OCI-LY7 (cell line): ENCODE data around the gene DCAF11. TPM values are rescaled to one million over a fixed set of nuclear protein-coding genes. Genes with fewer than 3 reads are reported as not detected.

Experiments
- BruUV-seq: library from RNA; stranded (reverse); fragments of 400-500 nt; replicated peaks from 2 replicates; lab custom pipeline; 2021; lab: Mats Ljungman, UMichigan
- CTCF ChIA-PET: fragments of 300-600 bp; sonication (Branson Sonifier 250); formaldehyde crosslinking; loops from one replicate; lab custom pipeline; 2022; ENCODE audit warnings: antibody characterized with exemption; ENCODE audit not compliant: unreplicated experiment; lab: Charles Lee
- POLR2A ChIA-PET: fragments of 300-600 bp; sonication (Branson Sonifier 250); formaldehyde crosslinking; loops from one replicate; lab custom pipeline; 2022; ENCODE audit warnings: antibody characterized with exemption; lab: Charles Lee
- DNase-seq: peaks from one replicate; pipeline ENCODE4 v3.0.0-alpha.2; 2015; ENCODE audit warnings: low spot score
- H2AFZ ChIP-seq: fragments of 200-600 bp; sonication (generic), shearing (Covaris generic); 2 replicates; pipeline ENCODE4 v1.6.1; 2014; ENCODE audit warnings: mild to moderate bottlenecking, antibody characterized with exemption, low read length, moderate library complexity
- H3K27ac ChIP-seq: fragments of 200-600 bp; sonication (generic); 2 replicates; pipeline ENCODE4 v1.5.1; 2014; ENCODE audit warnings: mixed run types, low read depth, mild to moderate bottlenecking, moderate library complexity, low read length, inconsistent platforms; ENCODE audit not compliant: poor library complexity, severe bottlenecking
- H3K36me3 ChIP-seq: fragments of 200-600 bp; sonication (generic); 2 replicates; pipeline ENCODE4 v1.6.1; 2014; ENCODE audit warnings: mild to moderate bottlenecking, antibody characterized with exemption, low read length, moderate library complexity, mixed read lengths; ENCODE audit not compliant: insufficient read depth
- H3K4me1 ChIP-seq: fragments of 200-600 bp; sonication (generic); 2 replicates; pipeline ENCODE4 v1.5.1; 2014; ENCODE audit warnings: mild to moderate bottlenecking, low read length; ENCODE audit not compliant: insufficient read depth, poor library complexity, severe bottlenecking
- H3K4me2 ChIP-seq: fragments of 200-600 bp; sonication (generic); 2 replicates; pipeline ENCODE4 v1.6.1; 2014; ENCODE audit warnings: mild to moderate bottlenecking, low read length
- H3K4me3 ChIP-seq: fragments of 200-600 bp; sonication (generic); 2 replicates; pipeline ENCODE4 v1.5.1; 2014; ENCODE audit warnings: mild to moderate bottlenecking, low read depth, low read length; ENCODE audit not compliant: poor library complexity, severe bottlenecking
- H3K79me2 ChIP-seq: fragments of 200-600 bp; sonication (generic); 2 replicates; pipeline ENCODE4 v1.6.1; 2016; ENCODE audit warnings: low read depth, mild to moderate bottlenecking, low read length, moderate library complexity, mixed read lengths; ENCODE audit not compliant: insufficient read depth
- H3K9me2 ChIP-seq: fragments of 200-600 bp; sonication (generic); 2 replicates; pipeline ENCODE4 v1.6.1; 2016; ENCODE audit warnings: mild to moderate bottlenecking, low read length, mixed read lengths; ENCODE audit not compliant: insufficient read depth
- H3K9me3 ChIP-seq: fragments of 200-600 bp; sonication (generic); 2 replicates; pipeline ENCODE4 v1.6.1; 2014; ENCODE audit warnings: mild to moderate bottlenecking, mixed run types, low read length, mixed read lengths
- H4K20me1 ChIP-seq: fragments of 200-600 bp; sonication (generic); 2 replicates; pipeline ENCODE4 v1.6.1; 2014; ENCODE audit warnings: mild to moderate bottlenecking, antibody characterized with exemption, low read length, moderate library complexity, mixed read lengths; ENCODE audit not compliant: insufficient read depth
- CTCF ChIP-seq: fragments of 200-600 bp; sonication (generic); conservative IDR thresholded peaks from 2 replicates; pipeline ENCODE4 v1.5.1; 2014; ENCODE audit warnings: mild to moderate bottlenecking, antibody characterized with exemption, low read length, moderate library complexity, mixed read lengths
- EZH2phosphoT487 ChIP-seq: fragments of 200-600 bp; sonication (generic); IDR thresholded peaks from 2 replicates; pipeline ENCODE4 v1.6.1; 2018; ENCODE audit warnings: low read depth, borderline replicate concordance, mild to moderate bottlenecking, mixed run types, antibody characterized with exemption, low read length, moderate library complexity, mixed read lengths
- intact Hi-C: fragments of 100-400 bp; cut with micrococcal nuclease; formaldehyde crosslinking; loops from one replicate; pipeline ENCODE4 v1.10.0; 2022; ENCODE audit not compliant: unreplicated experiment
- total RNA-seq, 2 experiments: library from RNA; depleted of rRNA in 1 of 2; stranded (reverse); fragments of >200 nt in 1 of 2; shearing (Covaris generic) in 1 of 2; gene quantifications; 2 replicates each; pipeline ENCODE4 v1.2.3, GENCODE V29; 2014 to 2022

The DCAF11 gene
- total RNA-seq, 2 experiments from 2014 or later: 63.6 to 75.5 TPM

GRCh38 chr14:24092110-24092504, 22.5 kb upstream of the DCAF11 start:
- BruUV-seq: no TSS peak
- Histone ChIP-seq H2AFZ (no peak overlapping the region), H3K4me3 (no peak overlapping the region), H4K20me1 (no peaks in the 10 kb centered on the region), H3K4me1 (peaks cover 39% of the 10 kb centered on the region), H3K36me3 (no peaks in the 10 kb centered on the region), H3K4me2 (no peak overlapping the region), H3K9me2 (no peaks in the 10 kb centered on the region), H3K27ac (no peak overlapping the region), H3K9me3 (no peaks in the 10 kb centered on the region), H3K79me2 (no peaks in the 10 kb centered on the region)
- POLR2A ChIA-PET: interaction anchor here (0.7 to 6.8 kb wide), 5 partner anchors 11 to 139 kb away, joined by 3 to 80 read pairs (median 40); partner anchors contain the start of genes DCAF11 and NRL
- intact Hi-C loops: no loop called here
- no peak for DNase-seq
- TF ChIP-seq EZH2phosphoT487 (no peak), CTCF (no peak)
- CTCF ChIA-PET: interaction anchor here (2.2 kb wide), 1 partner anchor 18 kb away, joined by 8 read pairs; no protein-coding TSS in a partner anchor

GRCh38 chr14:24092505-24093206, 21.9 kb upstream of the DCAF11 start:
- Histone ChIP-seq H3K4me3 (no peak overlapping the region), H3K4me1 (peaks cover 39% of the 10 kb centered on the region), H4K20me1 (no peaks in the 10 kb centered on the region), H3K27ac (peak overlapping the region; percentile 75), H3K9me3 (no peaks in the 10 kb centered on the region), H2AFZ (no peak overlapping the region), H3K9me2 (no peaks in the 10 kb centered on the region), H3K4me2 (peak overlapping the region; percentile 93; the same call in 1 of the 2 replicates), H3K36me3 (no peaks in the 10 kb centered on the region), H3K79me2 (no peaks in the 10 kb centered on the region)
- TF ChIP-seq EZH2phosphoT487: no peak
- no peak for TF ChIP-seq CTCF
- intact Hi-C loops: no loop called here
- POLR2A ChIA-PET: interaction anchor here (0.7 to 6.8 kb wide), 5 partner anchors 12 to 139 kb away, joined by 3 to 80 read pairs (median 40); partner anchors contain the start of genes DCAF11 and NRL
- DNase-seq: no peak
- no TSS peak for BruUV-seq
- CTCF ChIA-PET: interaction anchor here (2.2 to 2.4 kb wide), 2 partner anchors 16 to 18 kb away, joined by 8 read pairs; no protein-coding TSS in a partner anchor
